ENCODE data around the gene ABCA12.

The ABCA12 gene

GRCh38 chr2:215049341-215049740 lies 89.1 kb downstream of the ABCA12 start:
- TF ChIP-seq, protein P1, sequence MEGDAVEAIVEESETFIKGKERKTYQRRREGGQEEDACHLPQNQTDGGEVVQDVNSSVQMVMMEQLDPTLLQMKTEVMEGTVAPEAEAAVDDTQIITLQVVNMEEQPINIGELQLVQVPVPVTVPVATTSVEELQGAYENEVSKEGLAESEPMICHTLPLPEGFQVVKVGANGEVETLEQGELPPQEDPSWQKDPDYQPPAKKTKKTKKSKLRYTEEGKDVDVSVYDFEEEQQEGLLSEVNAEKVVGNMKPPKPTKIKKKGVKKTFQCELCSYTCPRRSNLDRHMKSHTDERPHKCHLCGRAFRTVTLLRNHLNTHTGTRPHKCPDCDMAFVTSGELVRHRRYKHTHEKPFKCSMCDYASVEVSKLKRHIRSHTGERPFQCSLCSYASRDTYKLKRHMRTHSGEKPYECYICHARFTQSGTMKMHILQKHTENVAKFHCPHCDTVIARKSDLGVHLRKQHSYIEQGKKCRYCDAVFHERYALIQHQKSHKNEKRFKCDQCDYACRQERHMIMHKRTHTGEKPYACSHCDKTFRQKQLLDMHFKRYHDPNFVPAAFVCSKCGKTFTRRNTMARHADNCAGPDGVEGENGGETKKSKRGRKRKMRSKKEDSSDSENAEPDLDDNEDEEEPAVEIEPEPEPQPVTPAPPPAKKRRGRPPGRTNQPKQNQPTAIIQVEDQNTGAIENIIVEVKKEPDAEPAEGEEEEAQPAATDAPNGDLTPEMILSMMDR (IDR thresholded peaks at IDR 0.05; ENCODE audit: low read depth, low read length, poor library complexity, severe bottlenecking) = no peak
- no peak for TF ChIP-seq EZH2phosphoT487 (IDR thresholded peaks at IDR 0.05; ENCODE audit: borderline replicate concordance, low read length)
- no peaks in the 10 kb centered on the region for H4K20me1 ChIP-seq (ENCODE audit: control insufficient read depth, insufficient read depth, low read depth, low read length)

GRCh38 chr2:215038421-215038820 lies 100.0 kb downstream of the ABCA12 start:
- no peaks in the 10 kb centered on the region for H3K27me3 ChIP-seq (ENCODE audit: control insufficient read depth, low read length)
- no peak overlapping the region for H3K27ac ChIP-seq (ENCODE audit: low read depth, low read length)
- H3K9me2 ChIP-seq (replicated peaks; ENCODE audit: control insufficient read depth, low read length) = no peaks in the 10 kb centered on the region
- no peaks in the 10 kb centered on the region for H3F3A ChIP-seq (ENCODE audit: control insufficient read depth, insufficient read depth)
- no peaks in the 10 kb centered on the region for H3K36me3 ChIP-seq (ENCODE audit: control insufficient read depth, low read length)
- H3K4me3 ChIP-seq (ENCODE audit: low read length) = no peak overlapping the region
- no peak overlapping the region for H3K4me2 ChIP-seq (ENCODE audit: low read length)
- TF ChIP-seq, protein P1 (IDR thresholded peaks at IDR 0.05; ENCODE audit: low read depth, low read length, poor library complexity, severe bottlenecking) = no peak
- no peak for TF ChIP-seq EZH2phosphoT487 (IDR thresholded peaks at IDR 0.05; ENCODE audit: borderline replicate concordance, low read length)
- no peaks in the 10 kb centered on the region for H3K79me2 ChIP-seq (ENCODE audit: control insufficient read depth, low read length)
- H3K4me1 ChIP-seq (ENCODE audit: control insufficient read depth, low read length) = no peaks in the 10 kb centered on the region
- H4K20me1 ChIP-seq (ENCODE audit: control insufficient read depth, insufficient read depth, low read depth, low read length) = no peaks in the 10 kb centered on the region
- H3K9me3 ChIP-seq (ENCODE audit: control insufficient read depth, insufficient read depth, low read length) = no peaks in the 10 kb centered on the region

More at GRCh38 chr2:215049341-215049740, 89.1 kb downstream of the ABCA12 start:
- Histone ChIP-seq H3K9me2 (replicated peaks; ENCODE audit: control insufficient read depth, low read length) (no peaks in the 10 kb centered on the region), H3K4me3 (ENCODE audit: low read length) (no peak overlapping the region), H3F3A (ENCODE audit: control insufficient read depth, insufficient read depth) (no peaks in the 10 kb centered on the region), H3K27me3 (ENCODE audit: control insufficient read depth, low read length) (no peaks in the 10 kb centered on the region), H3K4me2 (ENCODE audit: low read length) (no peak overlapping the region), H3K27ac (ENCODE audit: low read depth, low read length) (no peak overlapping the region), H3K36me3 (ENCODE audit: control insufficient read depth, low read length) (no peaks in the 10 kb centered on the region), H3K79me2 (ENCODE audit: control insufficient read depth, low read length) (no peaks in the 10 kb centered on the region), H3K9me3 (ENCODE audit: control insufficient read depth, insufficient read depth, low read length) (no peaks in the 10 kb centered on the region), H3K4me1 (ENCODE audit: control insufficient read depth, low read length) (no peaks in the 10 kb centered on the region)

- Histone ChIP-seq H3K4me3 (ENCODE audit: low read length) (no peak overlapping the region), H4K20me1 (ENCODE audit: control insufficient read depth, insufficient read depth, low read depth, low read length) (no peaks in the 10 kb centered on the region), H3K27ac (ENCODE audit: low read depth, low read length) (no peak overlapping the region), H3K4me1 (ENCODE audit: control insufficient read depth, low read length) (no peaks in the 10 kb centered on the region; the same call in 1 of the 2 replicates), H3F3A (ENCODE audit: control insufficient read depth, insufficient read depth) (no peaks in the 10 kb centered on the region), H3K9me2 (replicated peaks; ENCODE audit: control insufficient read depth, low read length) (no peaks in the 10 kb centered on the region), H3K9me3 (ENCODE audit: control insufficient read depth, insufficient read depth, low read length) (no peaks in the 10 kb centered on the region), H3K79me2 (ENCODE audit: control insufficient read depth, low read length) (no peaks in the 10 kb centered on the region), H3K27me3 (ENCODE audit: control insufficient read depth, low read length) (no peaks in the 10 kb centered on the region), H3K36me3 (ENCODE audit: control insufficient read depth, low read length) (no peaks in the 10 kb centered on the region), H3K4me2 (ENCODE audit: low read length) (no peak overlapping the region)
- TF ChIP-seq, protein P1 (IDR thresholded peaks at IDR 0.05; ENCODE audit: low read depth, low read length, poor library complexity, severe bottlenecking) = no peak
- TF ChIP-seq EZH2phosphoT487 (IDR thresholded peaks at IDR 0.05; ENCODE audit: borderline replicate concordance, low read length) = no peak
These were observed 102.1 kb downstream of the ABCA12 start for GRCh38 chr2:215036314-215036713.
